HG03066 (cell line): Measurements from ENCODE around the gene CHMP1B.
"Not testable (repeated sequence)": the region's sequence is repeated elsewhere in the genome, so short reads cannot be mapped to it uniquely, and the experiment has no call there.

Experiments used
- ATAC-seq: cut with Tn5 transposase; IDR thresholded peaks from one replicate; pipeline ENCODE4 v1.9.1; 2021; ENCODE audit warnings: low read depth; ENCODE audit not compliant: unreplicated experiment

The CHMP1B gene

GRCh38 chr18:11892438-11892837 is 41.2 kb downstream of the CHMP1B start:
- not testable (repeated sequence) for ATAC-seq

DNA sequence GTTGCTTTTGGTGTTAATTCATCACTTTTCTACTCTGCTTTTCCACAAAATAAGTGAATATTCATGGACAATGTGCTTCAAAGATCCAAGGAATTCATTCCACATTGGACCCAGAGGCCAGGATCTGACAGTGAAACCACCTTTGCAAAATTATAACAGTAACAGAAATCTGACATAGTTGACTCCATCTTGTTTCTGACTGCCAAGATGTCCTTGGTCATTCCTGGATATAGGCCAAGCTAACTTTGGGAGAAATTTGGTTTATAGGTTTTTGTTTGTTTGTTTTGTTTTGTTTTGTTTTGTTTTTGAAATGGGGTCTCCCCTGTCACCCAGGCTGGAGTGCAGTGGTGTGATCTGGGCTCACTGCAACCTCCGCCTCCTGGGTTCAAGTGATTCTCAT is 46.6 kb downstream of the CHMP1B start:
- ATAC-seq, result no peak

GRCh38 chr18:11899063-11899462 is 47.9 kb downstream of the CHMP1B start:
- ATAC-seq, result no peak

DNA sequence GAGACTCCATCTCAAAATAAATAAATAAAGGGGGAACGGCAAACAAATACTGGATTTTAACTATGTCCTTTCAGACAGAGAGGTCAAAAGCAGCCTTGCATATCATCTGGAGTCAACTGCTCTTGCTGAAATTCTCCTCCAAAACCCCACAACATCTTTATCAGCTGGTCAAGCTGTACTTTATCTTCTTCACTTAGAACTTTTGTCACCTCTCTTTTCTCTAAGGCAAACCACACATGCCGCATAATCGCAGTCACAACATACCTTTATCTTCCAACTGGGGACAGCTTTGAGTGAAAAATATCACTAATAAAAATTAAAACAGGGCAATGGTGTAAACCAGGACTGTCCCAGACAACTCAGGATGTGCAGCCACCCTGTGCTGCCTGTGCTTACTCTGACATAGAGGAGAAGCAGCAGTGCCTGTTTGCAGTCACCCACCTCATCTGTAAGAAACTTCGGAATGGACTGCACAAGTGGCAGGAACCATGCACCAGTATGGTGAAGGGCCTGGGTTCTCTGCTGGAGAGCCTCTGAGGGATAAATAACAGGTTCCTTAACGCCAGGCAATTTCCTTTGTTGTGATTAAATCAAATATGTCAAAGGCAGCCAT is 50.7 kb downstream of the CHMP1B start:
- ATAC-seq, result no peak

GRCh38 chr18:11902522-11903292 is 51.5 kb downstream of the CHMP1B start:
- ATAC-seq, result no peak
